ENCODE results near the gene PYM1. TPM values are rescaled to one million over a fixed set of nuclear protein-coding genes. Genes with fewer than 3 reads are reported as not detected.

The PYM1 gene
- polyA plus RNA-seq, 1 donor from 2014 or later = 49.3 TPM

DNA sequence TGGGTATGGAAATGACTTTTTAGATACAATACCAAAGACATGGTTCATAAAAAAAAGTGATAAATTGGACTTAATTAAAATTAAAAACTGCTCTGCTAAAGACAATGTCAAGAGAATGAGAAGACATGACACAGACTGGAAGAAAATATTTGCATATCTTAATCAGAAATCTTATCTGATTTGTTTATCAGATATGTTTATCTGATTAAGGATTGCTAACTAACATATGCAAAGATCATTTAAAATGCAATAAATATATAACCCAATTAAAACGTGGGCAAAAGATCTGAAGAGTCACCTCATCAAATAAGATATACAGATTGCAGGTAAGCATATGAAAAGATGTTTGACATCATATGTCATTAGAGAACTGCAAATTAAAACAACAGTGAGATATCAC lies 75.0 kb downstream of the PYM1 start:
- Histone ChIP-seq H3K79me2 (replicated peaks; ENCODE audit: insufficient read depth, low read length) (no peaks in the 10 kb centered on the region), H3K9me2 (ENCODE audit: insufficient read depth, low read length) (no peaks in the 10 kb centered on the region), H4K20me1 (ENCODE audit: insufficient read depth) (no peaks in the 10 kb centered on the region), H3K4me2 (ENCODE audit: low read length) (no peak overlapping the region), H3K36me3 (ENCODE audit: insufficient read depth, low read length) (no peaks in the 10 kb centered on the region), H3K27me3 (ENCODE audit: insufficient read depth, low read depth, low read length) (no peaks in the 10 kb centered on the region), H2AFZ (ENCODE audit: low read depth, low read length) (no peak overlapping the region), H3K27ac (ENCODE audit: low read length) (no peak overlapping the region), H3F3A (ENCODE audit: insufficient read depth, low read length, poor library complexity, severe bottlenecking) (no peaks in the 10 kb centered on the region), H3K9me3 (ENCODE audit: low read length) (no peaks in the 10 kb centered on the region), H3K4me3 (ENCODE audit: low read length) (no peak overlapping the region), H3K9ac (ENCODE audit: low read length) (no peak overlapping the region)
- TF ChIP-seq TAF1 (IDR thresholded peaks at IDR 0.05; ENCODE audit: low read depth) (no peak), EP300 (conservative IDR thresholded peaks at IDR 0.05; ENCODE audit: poor library complexity, severe bottlenecking) (no peak), EZH2 (IDR thresholded peaks at IDR 0.05; ENCODE audit: borderline replicate concordance, insufficient read depth, low read length, poor library complexity, severe bottlenecking) (no peak)
- TF ChIP-seq, protein P1, sequence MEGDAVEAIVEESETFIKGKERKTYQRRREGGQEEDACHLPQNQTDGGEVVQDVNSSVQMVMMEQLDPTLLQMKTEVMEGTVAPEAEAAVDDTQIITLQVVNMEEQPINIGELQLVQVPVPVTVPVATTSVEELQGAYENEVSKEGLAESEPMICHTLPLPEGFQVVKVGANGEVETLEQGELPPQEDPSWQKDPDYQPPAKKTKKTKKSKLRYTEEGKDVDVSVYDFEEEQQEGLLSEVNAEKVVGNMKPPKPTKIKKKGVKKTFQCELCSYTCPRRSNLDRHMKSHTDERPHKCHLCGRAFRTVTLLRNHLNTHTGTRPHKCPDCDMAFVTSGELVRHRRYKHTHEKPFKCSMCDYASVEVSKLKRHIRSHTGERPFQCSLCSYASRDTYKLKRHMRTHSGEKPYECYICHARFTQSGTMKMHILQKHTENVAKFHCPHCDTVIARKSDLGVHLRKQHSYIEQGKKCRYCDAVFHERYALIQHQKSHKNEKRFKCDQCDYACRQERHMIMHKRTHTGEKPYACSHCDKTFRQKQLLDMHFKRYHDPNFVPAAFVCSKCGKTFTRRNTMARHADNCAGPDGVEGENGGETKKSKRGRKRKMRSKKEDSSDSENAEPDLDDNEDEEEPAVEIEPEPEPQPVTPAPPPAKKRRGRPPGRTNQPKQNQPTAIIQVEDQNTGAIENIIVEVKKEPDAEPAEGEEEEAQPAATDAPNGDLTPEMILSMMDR (IDR thresholded peaks at IDR 0.05; ENCODE audit: poor library complexity, severe bottlenecking) = no peak

Other genes starting within 250 kb of the PYM1 start
- 13.5 and 17.1 TPM in 2 replicates for gene ITGA7, start 220.0 kb downstream of the PYM1 start, polyA plus RNA-seq
- 217 and 261 TPM in 2 replicates for gene BLOC1S1, start 211.8 kb downstream of the PYM1 start, polyA plus RNA-seq
- gene RDH5, start 207.5 kb downstream of the PYM1 start, polyA plus RNA-seq = 3.4 and 6.6 TPM in 2 replicates
- gene CD63, start 198.9 kb downstream of the PYM1 start, polyA plus RNA-seq = 217 and 246 TPM in 2 replicates
- gene GDF11, start 184.8 kb downstream of the PYM1 start, polyA plus RNA-seq = 14.7 and 16.0 TPM in 2 replicates
- 245 and 332 TPM in 2 replicates for gene SARNP, start 110.2 kb downstream of the PYM1 start, polyA plus RNA-seq
- 6.1 and 11.5 TPM in 2 replicates for gene ORMDL2, start 109.9 kb downstream of the PYM1 start, polyA plus RNA-seq
- gene DNAJC14, start 98.3 kb downstream of the PYM1 start, polyA plus RNA-seq = 45.0 and 46.4 TPM in 2 replicates
- not detected in 2 replicates for gene MMP19, start 85.0 kb downstream of the PYM1 start, polyA plus RNA-seq
- gene DGKA, start 3.3 kb upstream of the PYM1 start, polyA plus RNA-seq = 1.1 and 1.2 TPM in 2 replicates
- gene PMEL, start 38.1 kb upstream of the PYM1 start, polyA plus RNA-seq = not detected in 2 replicates
- gene CDK2, start 38.9 kb upstream of the PYM1 start, polyA plus RNA-seq = 2.3 and 2.6 TPM in 2 replicates
- 39.6 and 43.9 TPM in 2 replicates for gene RAB5B, start 46.2 kb upstream of the PYM1 start, polyA plus RNA-seq
- 13.1 and 20.4 TPM in 2 replicates for gene SUOX, start 69.4 kb upstream of the PYM1 start, polyA plus RNA-seq
- gene IKZF4, start 93.1 kb upstream of the PYM1 start, polyA plus RNA-seq = 4.8 and 5.0 TPM in 2 replicates
- gene RPS26, start 114.0 kb upstream of the PYM1 start, polyA plus RNA-seq = 598 and 686 TPM in 2 replicates
- 0.58 and 0.78 TPM in 2 replicates for gene ERBB3, start 152.3 kb upstream of the PYM1 start, polyA plus RNA-seq
- gene PA2G4, start 176.7 kb upstream of the PYM1 start, polyA plus RNA-seq = 109 and 115 TPM in 2 replicates
- gene RPL41, start 188.7 kb upstream of the PYM1 start, polyA plus RNA-seq = 1,970 and 2,186 TPM in 2 replicates
- 6.7 and 11.3 TPM in 2 replicates for gene ZC3H10, start 190.4 kb upstream of the PYM1 start, polyA plus RNA-seq
- 19.6 and 25.1 TPM in 2 replicates for gene ESYT1, start 200.4 kb upstream of the PYM1 start, polyA plus RNA-seq
- 369 and 376 TPM in 2 replicates for gene MYL6B, start 224.7 kb upstream of the PYM1 start, polyA plus RNA-seq
- 2,918 and 3,234 TPM in 2 replicates for gene MYL6, start 230.5 kb upstream of the PYM1 start, polyA plus RNA-seq